ENCODE results near the gene MAPRE2. TPM values are rescaled to one million over a fixed set of nuclear protein-coding genes. Genes with fewer than 3 reads are reported as not detected.

Gene MAPRE2
- total RNA-seq, 1 donor from 2014 or later: 9.4 TPM

DNA sequence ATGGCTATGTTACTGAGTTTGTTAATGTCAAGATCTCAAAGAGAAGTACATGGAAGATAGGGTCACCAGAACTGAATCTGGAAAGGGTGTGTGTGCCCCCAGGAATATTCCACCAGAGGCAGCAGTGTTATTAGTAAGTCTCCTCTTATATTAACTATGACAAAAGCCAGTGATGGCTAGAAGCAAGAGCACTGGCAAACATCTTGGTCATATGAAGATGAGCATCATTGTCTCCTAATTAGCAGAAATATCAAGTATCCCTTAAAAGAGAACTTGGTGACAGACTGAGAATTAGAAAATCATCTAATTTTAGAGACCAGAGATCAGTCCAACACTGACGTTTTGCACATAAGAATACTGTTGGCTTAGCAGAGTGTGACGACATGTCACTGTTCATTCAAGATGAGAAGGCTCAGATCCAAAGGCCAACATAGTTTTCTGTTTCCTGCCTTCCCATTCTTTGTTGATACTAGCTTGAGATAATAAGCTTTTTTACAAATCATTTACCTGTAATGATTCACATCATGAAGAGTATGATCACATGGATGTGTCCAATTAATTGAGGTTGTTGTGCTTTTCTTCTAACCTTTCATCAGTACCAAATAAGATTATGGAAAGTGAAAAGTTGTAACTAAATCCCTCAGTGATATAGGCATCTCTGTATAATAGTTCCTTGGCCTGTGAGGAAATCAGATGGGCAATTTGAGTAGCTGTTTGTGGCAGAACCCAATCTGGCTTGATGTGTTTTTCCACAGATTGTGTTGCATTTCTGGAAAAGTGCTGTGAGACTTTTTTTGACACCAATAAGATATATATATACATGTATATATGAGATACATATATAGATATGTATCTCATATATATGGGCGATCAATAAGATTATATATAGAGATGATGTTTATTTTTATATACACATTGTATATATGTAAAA, 44.5 kb downstream of the MAPRE2 start:
- H3K4me3 ChIP-seq (ENCODE audit: low read length in 3 of 3): no peak overlapping the region
- no peak overlapping the region for H3K9ac ChIP-seq (ENCODE audit: low read depth in 1 of 3, low read length in 3 of 3)
- peaks cover 19 to 31% (median 29%) of the 10 kb centered on the region in 3 donors for H3K4me1 ChIP-seq (ENCODE audit: control insufficient read depth in 3 of 3, insufficient read depth in 3 of 3, low read length in 3 of 3)
- H3K36me3 ChIP-seq (ENCODE audit: control insufficient read depth in 3 of 3, insufficient read depth in 3 of 3, low read length in 3 of 3): no peaks in the 10 kb centered on the region
- H3K9me3 ChIP-seq (ENCODE audit: control insufficient read depth in 3 of 3, low read length in 3 of 3): no peaks in the 10 kb centered on the region
- H3K27me3 ChIP-seq (ENCODE audit: control insufficient read depth in 3 of 3, insufficient read depth in 3 of 3, low read length in 3 of 3): no peaks in the 10 kb centered on the region
- peak overlapping the region; percentile 76 for H3K27ac ChIP-seq (ENCODE audit: low read depth, low read length)

- no peak overlapping the region for H3K27ac ChIP-seq (ENCODE audit: low read depth, low read length)
- no peak overlapping the region for H3K9ac ChIP-seq (ENCODE audit: low read depth in 1 of 3, low read length in 3 of 3)
- no peaks in the 10 kb centered on the region for H3K27me3 ChIP-seq (ENCODE audit: control insufficient read depth in 3 of 3, insufficient read depth in 3 of 3, low read length in 3 of 3)
- no peaks in the 10 kb centered on the region for H3K36me3 ChIP-seq (ENCODE audit: control insufficient read depth in 3 of 3, insufficient read depth in 3 of 3, low read length in 3 of 3)
- H3K9me3 ChIP-seq (ENCODE audit: control insufficient read depth in 3 of 3, low read length in 3 of 3): no peaks in the 10 kb centered on the region
- peaks cover 22 to 29% (median 27%) of the 10 kb centered on the region in 3 donors for H3K4me1 ChIP-seq (ENCODE audit: control insufficient read depth in 3 of 3, insufficient read depth in 3 of 3, low read length in 3 of 3)
- no peak overlapping the region for H3K4me3 ChIP-seq (ENCODE audit: low read length in 3 of 3)
These were observed 45.5 kb downstream of the MAPRE2 start for GRCh38 chr18:35086704-35087103.

GRCh38 chr18:35087726-35088125, 46.5 kb downstream of the MAPRE2 start:
- Histone ChIP-seq H3K36me3 (ENCODE audit: control insufficient read depth in 3 of 3, insufficient read depth in 3 of 3, low read length in 3 of 3) (no peaks in the 10 kb centered on the region), H3K9ac (ENCODE audit: low read depth in 1 of 3, low read length in 3 of 3) (no peak overlapping the region), H3K27ac (ENCODE audit: low read depth, low read length) (peak overlapping the region; percentile 11), H3K4me3 (ENCODE audit: low read length in 3 of 3) (no peak overlapping the region), H3K27me3 (ENCODE audit: control insufficient read depth in 3 of 3, insufficient read depth in 3 of 3, low read length in 3 of 3) (no peaks in the 10 kb centered on the region), H3K4me1 (ENCODE audit: control insufficient read depth in 3 of 3, insufficient read depth in 3 of 3, low read length in 3 of 3) (peaks cover 22 to 25% (median 24%) of the 10 kb centered on the region in 3 donors), H3K9me3 (ENCODE audit: control insufficient read depth in 3 of 3, low read length in 3 of 3) (no peaks in the 10 kb centered on the region)

DNA sequence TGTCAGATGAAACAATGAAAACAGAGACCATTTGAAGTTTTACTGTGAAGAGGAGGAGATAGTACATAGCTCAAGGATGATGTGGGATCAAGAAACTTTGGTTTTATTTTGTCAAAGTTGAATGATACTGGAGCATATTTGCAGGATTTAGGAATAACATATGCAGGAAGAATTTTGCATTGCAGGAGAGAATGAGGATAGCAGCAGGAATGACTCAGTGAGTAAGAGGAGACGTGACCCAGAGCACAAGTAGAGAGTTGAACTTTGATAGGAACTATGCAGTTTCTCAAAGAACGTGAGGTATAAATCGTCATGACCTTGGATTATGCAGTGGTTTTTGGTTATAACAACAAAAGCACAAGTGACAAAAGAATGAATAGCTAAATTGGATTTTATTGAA, 47.7 kb downstream of the MAPRE2 start:
- Histone ChIP-seq H3K36me3 (ENCODE audit: control insufficient read depth in 3 of 3, insufficient read depth in 3 of 3, low read length in 3 of 3) (no peaks in the 10 kb centered on the region), H3K4me1 (ENCODE audit: control insufficient read depth in 3 of 3, insufficient read depth in 3 of 3, low read length in 3 of 3) (peaks cover 22 to 25% (median 24%) of the 10 kb centered on the region in 3 donors)

GRCh38 chr18:35089382-35089781, 48.2 kb downstream of the MAPRE2 start:
- Histone ChIP-seq H3K27ac (ENCODE audit: low read depth, low read length) (no peak overlapping the region), H3K4me3 (ENCODE audit: low read length in 3 of 3) (no peak overlapping the region), H3K4me1 (ENCODE audit: control insufficient read depth in 3 of 3, insufficient read depth in 3 of 3, low read length in 3 of 3) (peaks cover 20 to 24% (median 22%) of the 10 kb centered on the region in 3 donors), H3K27me3 (ENCODE audit: control insufficient read depth in 3 of 3, insufficient read depth in 3 of 3, low read length in 3 of 3) (no peaks in the 10 kb centered on the region), H3K36me3 (ENCODE audit: control insufficient read depth in 3 of 3, insufficient read depth in 3 of 3, low read length in 3 of 3) (no peaks in the 10 kb centered on the region), H3K9me3 (ENCODE audit: control insufficient read depth in 3 of 3, low read length in 3 of 3) (no peaks in the 10 kb centered on the region), H3K9ac (ENCODE audit: low read depth in 1 of 3, low read length in 3 of 3) (no peak overlapping the region)

More for the DNA sequence above, 47.7 kb downstream of the MAPRE2 start:
- Histone ChIP-seq H3K4me3 (ENCODE audit: low read length in 3 of 3) (no peak overlapping the region), H3K9ac (ENCODE audit: low read depth in 1 of 3, low read length in 3 of 3) (no peak overlapping the region), H3K9me3 (ENCODE audit: control insufficient read depth in 3 of 3, low read length in 3 of 3) (no peaks in the 10 kb centered on the region), H3K27ac (ENCODE audit: low read depth, low read length) (no peak overlapping the region), H3K27me3 (ENCODE audit: control insufficient read depth in 3 of 3, insufficient read depth in 3 of 3, low read length in 3 of 3) (no peaks in the 10 kb centered on the region)

DNA sequence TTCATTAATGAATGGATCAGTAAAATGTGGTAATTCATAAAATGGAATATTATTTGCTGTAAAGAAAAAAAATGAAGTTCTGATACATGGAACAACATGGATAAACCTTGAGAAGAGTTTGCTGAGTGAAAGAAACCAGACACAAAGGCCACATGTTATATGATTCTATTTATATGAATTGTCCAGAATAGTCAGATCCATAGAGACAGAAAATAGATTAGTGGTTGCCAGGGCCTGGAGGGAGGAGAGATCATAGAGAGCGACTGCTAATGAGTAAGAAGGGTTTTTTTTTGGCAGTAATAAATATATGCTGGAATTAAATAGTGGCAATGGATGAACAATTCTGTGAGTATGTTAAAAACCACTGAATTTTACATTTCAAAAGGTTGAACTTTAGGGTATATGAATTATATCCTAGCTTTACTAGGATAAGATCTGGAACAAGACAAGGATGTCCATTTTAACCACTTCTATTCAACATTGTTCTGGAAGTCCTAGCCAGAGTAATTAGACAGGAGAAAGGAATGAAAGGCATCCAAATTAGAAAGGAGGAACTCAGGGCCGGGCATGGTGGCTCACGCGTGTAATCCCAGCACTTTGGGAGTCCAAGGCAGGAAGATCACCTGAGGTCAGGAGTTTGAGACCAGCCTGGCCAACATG, 48.8 kb downstream of the MAPRE2 start:
- H3K9me3 ChIP-seq (ENCODE audit: control insufficient read depth in 3 of 3, low read length in 3 of 3): no peaks in the 10 kb centered on the region
- H3K4me3 ChIP-seq (ENCODE audit: low read length in 3 of 3): no peak overlapping the region
- H3K9ac ChIP-seq (ENCODE audit: low read depth in 1 of 3, low read length in 3 of 3): no peak overlapping the region
- no peaks in the 10 kb centered on the region for H3K36me3 ChIP-seq (ENCODE audit: control insufficient read depth in 3 of 3, insufficient read depth in 3 of 3, low read length in 3 of 3)
- no peak overlapping the region for H3K27ac ChIP-seq (ENCODE audit: low read depth, low read length)
- peaks cover 13 to 17% (median 16%) of the 10 kb centered on the region in 3 donors for H3K4me1 ChIP-seq (ENCODE audit: control insufficient read depth in 3 of 3, insufficient read depth in 3 of 3, low read length in 3 of 3)
- no peaks in the 10 kb centered on the region for H3K27me3 ChIP-seq (ENCODE audit: control insufficient read depth in 3 of 3, insufficient read depth in 3 of 3, low read length in 3 of 3)

GRCh38 chr18:35091841-35092240, 50.6 kb downstream of the MAPRE2 start:
- Histone ChIP-seq H3K27me3 (ENCODE audit: control insufficient read depth in 3 of 3, insufficient read depth in 3 of 3, low read length in 3 of 3) (no peaks in the 10 kb centered on the region), H3K36me3 (ENCODE audit: control insufficient read depth in 3 of 3, insufficient read depth in 3 of 3, low read length in 3 of 3) (no peaks in the 10 kb centered on the region), H3K9me3 (ENCODE audit: control insufficient read depth in 3 of 3, low read length in 3 of 3) (no peaks in the 10 kb centered on the region), H3K4me1 (ENCODE audit: control insufficient read depth in 3 of 3, insufficient read depth in 3 of 3, low read length in 3 of 3) (peaks cover 9 to 10% (median 10%) of the 10 kb centered on the region in 3 donors), H3K9ac (ENCODE audit: low read depth in 1 of 3, low read length in 3 of 3) (no peak overlapping the region), H3K27ac (ENCODE audit: low read depth, low read length) (no peak overlapping the region), H3K4me3 (ENCODE audit: low read length in 3 of 3) (no peak overlapping the region)

- H3K4me1 ChIP-seq (ENCODE audit: control insufficient read depth in 3 of 3, insufficient read depth in 3 of 3, low read length in 3 of 3): peaks cover 0 to 3% (median 0%) of the 10 kb centered on the region in 3 donors
- peaks cover 2 to 11% (median 11%) of the 10 kb centered on the region in 3 donors for H3K36me3 ChIP-seq (ENCODE audit: control insufficient read depth in 3 of 3, insufficient read depth in 3 of 3, low read length in 3 of 3)
- H3K9me3 ChIP-seq (ENCODE audit: control insufficient read depth in 3 of 3, low read length in 3 of 3): no peaks in the 10 kb centered on the region
- no peak overlapping the region for H3K27ac ChIP-seq (ENCODE audit: low read depth, low read length)
- no peak overlapping the region for H3K4me3 ChIP-seq (ENCODE audit: low read length in 3 of 3)
- H3K9ac ChIP-seq (ENCODE audit: low read depth in 1 of 3, low read length in 3 of 3): no peak overlapping the region
- H3K27me3 ChIP-seq (ENCODE audit: control insufficient read depth in 3 of 3, insufficient read depth in 3 of 3, low read length in 3 of 3): no peaks in the 10 kb centered on the region
These were observed 54.9 kb downstream of the MAPRE2 start for GRCh38 chr18:35095983-35096676.

GRCh38 chr18:35096677-35097011, 55.4 kb downstream of the MAPRE2 start:
- peaks cover 0 to under 1% (median 0%) of the 10 kb centered on the region in 3 donors for H3K4me1 ChIP-seq (ENCODE audit: control insufficient read depth in 3 of 3, insufficient read depth in 3 of 3, low read length in 3 of 3)
- H3K36me3 ChIP-seq (ENCODE audit: control insufficient read depth in 3 of 3, insufficient read depth in 3 of 3, low read length in 3 of 3): peaks cover 2 to 11% (median 11%) of the 10 kb centered on the region in 3 donors
- H3K27me3 ChIP-seq (ENCODE audit: control insufficient read depth in 3 of 3, insufficient read depth in 3 of 3, low read length in 3 of 3): no peaks in the 10 kb centered on the region
- no peaks in the 10 kb centered on the region for H3K9me3 ChIP-seq (ENCODE audit: control insufficient read depth in 3 of 3, low read length in 3 of 3)
- no peak overlapping the region for H3K9ac ChIP-seq (ENCODE audit: low read depth in 1 of 3, low read length in 3 of 3)
- no peak overlapping the region for H3K4me3 ChIP-seq (ENCODE audit: low read length in 3 of 3)
- H3K27ac ChIP-seq (ENCODE audit: low read depth, low read length): no peak overlapping the region

All from skeletal muscle tissue (tissue), 4 donors.